Jurkat, Clone E6-1 (cell line): ENCODE results near the gene PKD2L1.

Source experiments
- DNase-seq: peaks from one replicate; pipeline ENCODE4 v3.0.0-alpha.2; 2011; ENCODE audit warnings: low read depth, low spot score
- H3K4me3 ChIP-seq: 2 replicates; pipeline ENCODE4 v1.5.1; 2011; ENCODE audit warnings: mild to moderate bottlenecking, low read length, control low read depth, moderate library complexity

Gene PKD2L1

GRCh38 chr10:100238429-100238828, 91.6 kb downstream of the PKD2L1 start:
- no peak overlapping the region for H3K4me3 ChIP-seq
- DNase-seq, result no peak
